GM13976 (cell line): ENCODE results near the gene RASA3.
"Not testable (repeated sequence)": the region's sequence is repeated elsewhere in the genome, so short reads cannot be mapped to it uniquely, and the experiment has no call there.

Experiments used
- DNase-seq: peaks from one replicate; pipeline ENCODE4 v3.0.0; 2012; ENCODE audit warnings: low spot score
- CTCF ChIP-seq: IDR thresholded peaks from 2 replicates; pipeline ENCODE4 v1.5.1; 2012; ENCODE audit warnings: borderline replicate concordance, mild to moderate bottlenecking; ENCODE audit not compliant: insufficient read depth; ENCODE audit errors: extremely low read depth, missing control alignments, control extremely low read depth
- in situ Hi-C: fragments of 300-500 bp; cut with MboI; formaldehyde crosslinking; loops from one replicate; pipeline ENCODE4 v1.12.0; 2022; ENCODE audit warnings: low sequenced_read_pairs, mixed read lengths, inconsistent platforms; ENCODE audit not compliant: unreplicated experiment

RASA3 gene

GRCh38 chr13:114106991-114107685 is 25.3 kb downstream of the RASA3 start:
- no peak for TF ChIP-seq CTCF
- DNase-seq: no peak
- in situ Hi-C loops: no loop called here

- TF ChIP-seq CTCF: no peak
- in situ Hi-C loops: no loop called here
- no peak for DNase-seq
Measured at GRCh38 chr13:114106526-114106925, 25.9 kb downstream of the RASA3 start.

- in situ Hi-C loops: no loop called here
- no peak for TF ChIP-seq CTCF
- no peak for DNase-seq
Measured at GRCh38 chr13:114105521-114106225, 26.8 kb downstream of the RASA3 start.

GRCh38 chr13:114104655-114105520 is 27.5 kb downstream of the RASA3 start:
- in situ Hi-C loops: no loop called here
- DNase-seq: no peak
- TF ChIP-seq CTCF: no peak

- TF ChIP-seq CTCF: no peak
- no peak for DNase-seq
- in situ Hi-C loops: no loop called here
Measured at GRCh38 chr13:114103801-114104654, 28.4 kb downstream of the RASA3 start.

GRCh38 chr13:114103289-114103621 is 29.2 kb downstream of the RASA3 start:
- in situ Hi-C loops, DNase-seq: not testable (repeated sequence)
